Measurements from ENCODE around the gene ATOX1.

ATOX1 gene

DNA sequence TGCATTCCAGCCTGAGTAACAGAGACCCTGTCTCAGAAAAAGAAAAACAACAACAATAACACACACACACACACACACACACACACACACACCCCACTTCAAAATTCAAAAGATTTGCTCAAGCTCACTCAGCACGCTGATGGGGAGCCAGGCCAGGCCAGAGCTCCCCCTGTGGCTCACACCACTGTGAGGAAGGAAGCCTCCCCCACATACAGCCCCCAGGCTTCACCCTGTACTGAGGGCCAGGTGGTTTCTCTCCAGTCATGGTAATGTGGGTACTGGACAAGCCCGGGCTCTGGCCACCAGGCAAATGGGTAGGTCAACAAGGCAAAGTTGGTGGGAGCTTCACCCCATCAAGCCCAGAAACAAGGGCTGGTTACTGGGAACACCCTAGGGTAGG lies 19.0 kb downstream of the ATOX1 start:
- H3K4me3 ChIP-seq (ENCODE audit: low read length): no peak overlapping the region
- H3K27ac ChIP-seq (ENCODE audit: low read length): no peak overlapping the region
- no peak overlapping the region for H3K4me2 ChIP-seq (ENCODE audit: low read depth, low read length)
- no peak for TF ChIP-seq EZH2 (optimal IDR thresholded peaks at IDR 0.05; ENCODE audit: low read depth, low read length)
- TF ChIP-seq, protein P1, sequence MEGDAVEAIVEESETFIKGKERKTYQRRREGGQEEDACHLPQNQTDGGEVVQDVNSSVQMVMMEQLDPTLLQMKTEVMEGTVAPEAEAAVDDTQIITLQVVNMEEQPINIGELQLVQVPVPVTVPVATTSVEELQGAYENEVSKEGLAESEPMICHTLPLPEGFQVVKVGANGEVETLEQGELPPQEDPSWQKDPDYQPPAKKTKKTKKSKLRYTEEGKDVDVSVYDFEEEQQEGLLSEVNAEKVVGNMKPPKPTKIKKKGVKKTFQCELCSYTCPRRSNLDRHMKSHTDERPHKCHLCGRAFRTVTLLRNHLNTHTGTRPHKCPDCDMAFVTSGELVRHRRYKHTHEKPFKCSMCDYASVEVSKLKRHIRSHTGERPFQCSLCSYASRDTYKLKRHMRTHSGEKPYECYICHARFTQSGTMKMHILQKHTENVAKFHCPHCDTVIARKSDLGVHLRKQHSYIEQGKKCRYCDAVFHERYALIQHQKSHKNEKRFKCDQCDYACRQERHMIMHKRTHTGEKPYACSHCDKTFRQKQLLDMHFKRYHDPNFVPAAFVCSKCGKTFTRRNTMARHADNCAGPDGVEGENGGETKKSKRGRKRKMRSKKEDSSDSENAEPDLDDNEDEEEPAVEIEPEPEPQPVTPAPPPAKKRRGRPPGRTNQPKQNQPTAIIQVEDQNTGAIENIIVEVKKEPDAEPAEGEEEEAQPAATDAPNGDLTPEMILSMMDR (IDR thresholded peaks at IDR 0.05; ENCODE audit: low read length): no peak
- TF ChIP-seq EZH2phosphoT487 (IDR thresholded peaks at IDR 0.05; ENCODE audit: low read length): no peak
- no peaks in the 10 kb centered on the region for H4K20me1 ChIP-seq (ENCODE audit: insufficient read depth, low read length)
- H2AFZ ChIP-seq (ENCODE audit: low read length): no peak overlapping the region
- peaks cover 2% of the 10 kb centered on the region; the same call in 1 of the 2 replicates for H3K36me3 ChIP-seq (replicated peaks; ENCODE audit: insufficient read depth, low read length)
- no peak for DNase-seq
- H3K27me3 ChIP-seq (replicated peaks; ENCODE audit: insufficient read depth, low read length): no peaks in the 10 kb centered on the region
- peaks cover 48% of the 10 kb centered on the region for H3K79me2 ChIP-seq (ENCODE audit: low read length)
- peaks cover 4% of the 10 kb centered on the region; the same call in 1 of the 2 replicates for H3K4me1 ChIP-seq (ENCODE audit: low read length)
- peaks cover 10% of the 10 kb centered on the region; the same call in 1 of the 2 replicates for H3F3A ChIP-seq (ENCODE audit: insufficient read depth, low read length)
- H3K9me3 ChIP-seq (replicated peaks; ENCODE audit: insufficient read depth, low read length): no peaks in the 10 kb centered on the region
- no peaks in the 10 kb centered on the region for H3K9me2 ChIP-seq (replicated peaks; ENCODE audit: insufficient read depth, low read length)
- H3K9ac ChIP-seq (ENCODE audit: low read length): no peak overlapping the region

DNA sequence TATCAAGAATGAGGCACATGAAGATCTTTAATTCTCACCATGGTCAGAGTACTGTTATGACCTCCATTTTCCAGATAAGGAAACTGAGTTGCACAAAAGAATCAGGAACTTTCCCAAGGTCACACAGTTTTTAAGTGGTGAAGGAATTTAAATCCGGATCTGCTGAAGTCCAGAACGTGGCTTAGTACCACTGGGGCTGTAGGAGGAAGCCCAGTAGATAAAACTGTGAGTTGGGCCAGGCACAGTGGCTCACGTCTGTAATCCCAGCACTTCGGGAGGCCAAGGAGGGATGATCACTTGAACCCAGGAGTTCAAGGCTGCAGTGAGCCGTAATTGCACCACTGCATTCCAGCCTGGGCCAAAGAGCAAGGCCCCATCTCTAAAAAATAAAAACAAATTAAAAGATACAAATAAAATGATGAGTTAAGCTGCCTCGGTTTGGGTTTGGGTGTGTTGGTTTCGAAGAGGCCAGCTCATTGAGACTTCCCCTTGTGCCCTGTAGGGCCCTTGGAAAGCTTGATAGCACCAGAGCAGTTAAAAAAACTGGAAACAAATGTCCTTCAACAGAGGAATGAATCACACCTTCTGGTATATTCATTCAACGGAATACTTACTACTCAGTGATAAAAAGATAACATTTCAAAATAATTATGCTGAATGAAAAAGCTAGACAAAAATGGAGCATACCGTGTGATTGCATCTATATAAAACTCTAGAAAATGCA lies 20.1 kb downstream of the ATOX1 start:
- DNase-seq: no peak
- H4K20me1 ChIP-seq (ENCODE audit: insufficient read depth, low read length): no peaks in the 10 kb centered on the region
- no peak overlapping the region for H2AFZ ChIP-seq (ENCODE audit: low read length)
- H3K4me2 ChIP-seq (ENCODE audit: low read depth, low read length): no peak overlapping the region
- peaks cover 39% of the 10 kb centered on the region for H3K79me2 ChIP-seq (ENCODE audit: low read length)
- H3K4me1 ChIP-seq (ENCODE audit: low read length): peaks cover 4% of the 10 kb centered on the region; the same call in 1 of the 2 replicates
- H3F3A ChIP-seq (ENCODE audit: insufficient read depth, low read length): peaks cover 4% of the 10 kb centered on the region; the same call in 1 of the 2 replicates
- no peak overlapping the region for H3K27ac ChIP-seq (ENCODE audit: low read length)
- no peak for TF ChIP-seq EZH2 (optimal IDR thresholded peaks at IDR 0.05; ENCODE audit: low read depth, low read length)
- TF ChIP-seq EZH2phosphoT487 (IDR thresholded peaks at IDR 0.05; ENCODE audit: low read length): no peak
- TF ChIP-seq, protein P1 (IDR thresholded peaks at IDR 0.05; ENCODE audit: low read length): no peak
- no peaks in the 10 kb centered on the region for H3K9me2 ChIP-seq (replicated peaks; ENCODE audit: insufficient read depth, low read length)
- no peak overlapping the region for H3K9ac ChIP-seq (ENCODE audit: low read length)
- no peak overlapping the region for H3K4me3 ChIP-seq (ENCODE audit: low read length)
- no peaks in the 10 kb centered on the region for H3K9me3 ChIP-seq (replicated peaks; ENCODE audit: insufficient read depth, low read length)
- H3K36me3 ChIP-seq (replicated peaks; ENCODE audit: insufficient read depth, low read length): no peaks in the 10 kb centered on the region
- no peaks in the 10 kb centered on the region for H3K27me3 ChIP-seq (replicated peaks; ENCODE audit: insufficient read depth, low read length)

DNA sequence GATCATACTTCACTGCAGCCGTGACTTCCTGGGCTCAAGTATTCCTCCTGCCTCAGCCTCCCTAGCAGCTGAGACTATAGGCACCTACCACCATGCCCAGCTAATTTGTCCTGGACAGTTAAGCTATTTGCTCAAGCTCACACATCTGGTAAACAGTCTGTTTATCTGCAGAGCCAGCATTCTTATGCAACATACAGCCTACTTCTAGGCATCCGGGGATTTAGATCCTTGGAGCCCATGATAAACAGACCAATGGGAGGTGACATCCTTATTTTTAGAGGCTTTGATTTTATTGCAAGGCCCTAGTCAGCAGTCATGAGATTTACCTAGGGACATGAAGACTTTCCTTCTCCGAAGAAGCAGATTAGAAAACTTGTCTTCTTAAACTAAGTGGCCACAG lies 21.0 kb downstream of the ATOX1 start:
- no peaks in the 10 kb centered on the region for H3K27me3 ChIP-seq (replicated peaks; ENCODE audit: insufficient read depth, low read length)
- TF ChIP-seq EZH2phosphoT487 (IDR thresholded peaks at IDR 0.05; ENCODE audit: low read length) (no peak), EZH2 (optimal IDR thresholded peaks at IDR 0.05; ENCODE audit: low read depth, low read length) (no peak)
- TF ChIP-seq, protein P1 (IDR thresholded peaks at IDR 0.05; ENCODE audit: low read length): no peak
- no peak overlapping the region for H3K9ac ChIP-seq (ENCODE audit: low read length)
- H3K36me3 ChIP-seq (replicated peaks; ENCODE audit: insufficient read depth, low read length): no peaks in the 10 kb centered on the region
- no peaks in the 10 kb centered on the region for H4K20me1 ChIP-seq (ENCODE audit: insufficient read depth, low read length)
- H3K4me1 ChIP-seq (ENCODE audit: low read length): peaks cover 4% of the 10 kb centered on the region; the same call in 1 of the 2 replicates
- H3K9me2 ChIP-seq (replicated peaks; ENCODE audit: insufficient read depth, low read length): no peaks in the 10 kb centered on the region
- H3K9me3 ChIP-seq (replicated peaks; ENCODE audit: insufficient read depth, low read length): no peaks in the 10 kb centered on the region
- no peak overlapping the region for H3K4me2 ChIP-seq (ENCODE audit: low read depth, low read length)
- H3K27ac ChIP-seq (ENCODE audit: low read length): no peak overlapping the region
- DNase-seq: no peak
- H3K4me3 ChIP-seq (ENCODE audit: low read length): no peak overlapping the region
- no peak overlapping the region for H2AFZ ChIP-seq (ENCODE audit: low read length)
- peaks cover 31% of the 10 kb centered on the region for H3K79me2 ChIP-seq (ENCODE audit: low read length)
- 0 out of 2 replicates have a peak, but pooled peaks cover 3% of the 10 kb centered on the region for H3F3A ChIP-seq (ENCODE audit: insufficient read depth, low read length)
